ENCODE measurements around the gene BCL2L15. TPM values are rescaled to one million over a fixed set of nuclear protein-coding genes. Genes with fewer than 3 reads are reported as not detected.

Gene BCL2L15
- total RNA-seq, 4 donors from 2014 or later: 0.17 to 86.4 (median 1.4) TPM; not detected in 1

DNA sequence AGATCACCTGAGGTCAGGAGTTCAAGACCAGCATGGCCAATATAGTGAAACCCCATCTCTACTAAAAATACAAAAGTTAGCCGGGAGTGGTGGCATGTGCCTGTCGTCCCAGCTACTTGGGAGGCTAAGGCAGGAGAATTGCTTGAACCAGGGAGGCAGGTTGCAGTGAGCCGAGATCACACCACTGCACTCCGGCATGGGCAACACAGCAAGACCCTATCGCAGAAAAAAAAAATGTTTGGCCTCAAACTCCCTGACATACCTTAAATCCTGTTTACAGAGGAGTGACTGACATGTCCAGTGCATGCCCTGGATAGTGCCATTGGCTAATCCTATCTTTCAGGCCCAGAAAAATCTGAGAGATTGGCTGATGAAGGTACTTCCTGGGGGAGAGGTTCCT, 29.6 kb upstream of the BCL2L15 start:
- 97% methylated on average over 5 of the region's 5 CpGs for WGBS, 2 donors

GRCh38 chr1:113913887-113914664, 26.7 kb upstream of the BCL2L15 start:
- no peak for DNase-seq (ENCODE audit: low spot score in 2 of 2)
- TF ChIP-seq, protein P1, sequence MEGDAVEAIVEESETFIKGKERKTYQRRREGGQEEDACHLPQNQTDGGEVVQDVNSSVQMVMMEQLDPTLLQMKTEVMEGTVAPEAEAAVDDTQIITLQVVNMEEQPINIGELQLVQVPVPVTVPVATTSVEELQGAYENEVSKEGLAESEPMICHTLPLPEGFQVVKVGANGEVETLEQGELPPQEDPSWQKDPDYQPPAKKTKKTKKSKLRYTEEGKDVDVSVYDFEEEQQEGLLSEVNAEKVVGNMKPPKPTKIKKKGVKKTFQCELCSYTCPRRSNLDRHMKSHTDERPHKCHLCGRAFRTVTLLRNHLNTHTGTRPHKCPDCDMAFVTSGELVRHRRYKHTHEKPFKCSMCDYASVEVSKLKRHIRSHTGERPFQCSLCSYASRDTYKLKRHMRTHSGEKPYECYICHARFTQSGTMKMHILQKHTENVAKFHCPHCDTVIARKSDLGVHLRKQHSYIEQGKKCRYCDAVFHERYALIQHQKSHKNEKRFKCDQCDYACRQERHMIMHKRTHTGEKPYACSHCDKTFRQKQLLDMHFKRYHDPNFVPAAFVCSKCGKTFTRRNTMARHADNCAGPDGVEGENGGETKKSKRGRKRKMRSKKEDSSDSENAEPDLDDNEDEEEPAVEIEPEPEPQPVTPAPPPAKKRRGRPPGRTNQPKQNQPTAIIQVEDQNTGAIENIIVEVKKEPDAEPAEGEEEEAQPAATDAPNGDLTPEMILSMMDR (IDR thresholded peaks at IDR 0.05): no peak
- no peak for TF ChIP-seq POLR2A (IDR thresholded peaks at IDR 0.05)
- intact Hi-C loops (cut with DNase I; ENCODE audit: low total_unique reads): no loop called here
- WGBS, 2 donors: 90 to 91% methylated on average over 5 of the region's 5 CpGs
- no peak overlapping the region for H3K4me3 ChIP-seq (ENCODE audit: low read depth, poor library complexity, severe bottlenecking)

More for the DNA sequence above, 29.6 kb upstream of the BCL2L15 start:
- TF ChIP-seq POLR2A (IDR thresholded peaks at IDR 0.05): no peak
- TF ChIP-seq, protein P1 (IDR thresholded peaks at IDR 0.05): no peak
- intact Hi-C loops (cut with DNase I; ENCODE audit: low total_unique reads): no loop called here
- no peak for DNase-seq (ENCODE audit: low spot score in 2 of 2)
- H3K4me3 ChIP-seq (ENCODE audit: low read depth, poor library complexity, severe bottlenecking): no peak overlapping the region

DNA sequence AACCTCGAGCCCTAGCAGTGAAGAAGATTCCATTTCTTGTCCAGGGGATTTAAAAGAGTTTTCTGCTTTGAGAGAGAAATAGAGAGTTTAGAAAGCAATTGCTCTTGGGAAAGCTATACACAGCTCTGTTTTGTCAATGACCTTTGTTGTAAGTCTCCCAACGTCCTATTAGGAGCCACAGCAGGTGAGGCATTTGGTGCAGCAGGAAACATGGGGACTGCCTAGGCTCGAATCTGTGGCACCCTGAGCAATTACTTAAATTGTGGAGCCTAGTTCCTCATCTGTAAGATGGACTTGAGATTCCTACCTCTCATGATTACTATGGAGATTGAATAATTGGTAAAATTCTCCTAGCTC, 25.9 kb upstream of the BCL2L15 start:
- no peak for DNase-seq (ENCODE audit: low spot score in 2 of 2)
- intact Hi-C loops (cut with DNase I; ENCODE audit: low total_unique reads): no loop called here
- TF ChIP-seq, protein P1 (IDR thresholded peaks at IDR 0.05): no peak
- TF ChIP-seq POLR2A (IDR thresholded peaks at IDR 0.05): no peak
- no peak overlapping the region for H3K4me3 ChIP-seq (ENCODE audit: low read depth, poor library complexity, severe bottlenecking)
- WGBS, 2 donors: 57 to 62% methylated on average over 3 of the region's 3 CpGs

DNA sequence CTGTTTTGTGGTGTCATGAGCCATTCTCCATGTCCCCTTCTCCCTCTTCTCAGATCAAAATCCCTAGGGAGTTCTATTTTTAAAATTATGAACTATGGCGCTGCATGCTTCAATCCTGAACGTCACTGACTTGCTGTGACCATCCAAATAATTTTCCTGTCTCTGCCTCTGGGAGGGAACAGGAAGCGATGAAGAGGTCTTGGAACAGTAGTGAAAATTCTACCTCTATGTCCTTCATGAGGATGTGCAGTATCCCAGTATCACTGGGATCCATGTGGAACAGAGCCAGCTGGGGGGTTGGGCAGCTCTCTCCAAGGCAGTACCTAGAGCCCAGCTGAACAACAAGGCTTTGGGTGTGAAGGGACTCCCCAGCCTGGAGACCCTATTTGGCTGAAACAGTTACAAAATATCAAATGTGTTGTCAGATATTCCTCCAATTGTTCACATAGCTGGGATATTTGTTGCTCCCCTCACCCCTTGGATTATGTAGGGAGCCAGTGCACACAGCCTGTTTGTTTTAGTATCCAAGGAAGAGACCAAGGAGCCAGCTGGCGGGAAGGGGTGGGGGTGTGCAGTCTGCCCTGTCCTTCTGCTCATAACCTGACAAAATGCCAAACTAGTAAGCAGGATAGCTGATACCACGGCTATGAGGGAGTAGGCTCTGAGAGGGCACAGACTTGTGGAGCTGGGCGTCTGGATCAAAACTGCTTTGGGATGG, 25.4 kb upstream of the BCL2L15 start:
- WGBS, 2 donors: 52 to 60% methylated on average over 6 of the region's 6 CpGs
- intact Hi-C loops (cut with DNase I; ENCODE audit: low total_unique reads): no loop called here
- H3K4me3 ChIP-seq (ENCODE audit: low read depth, poor library complexity, severe bottlenecking): no peak overlapping the region
- no peak for DNase-seq (ENCODE audit: low spot score in 2 of 2)
- no peak for TF ChIP-seq POLR2A (IDR thresholded peaks at IDR 0.05)
- TF ChIP-seq, protein P1 (IDR thresholded peaks at IDR 0.05): no peak

- no peak for DNase-seq (ENCODE audit: low spot score in 2 of 2)
- 0% methylated on average over 17 of the region's 17 CpGs for WGBS, 2 donors
- H3K4me3 ChIP-seq (ENCODE audit: low read depth, poor library complexity, severe bottlenecking): peak overlapping the region; percentile 44
- TF ChIP-seq, protein P1 (IDR thresholded peaks at IDR 0.05): no peak
- TF ChIP-seq POLR2A (IDR thresholded peaks at IDR 0.05): no peak
- intact Hi-C loops (cut with DNase I; ENCODE audit: low total_unique reads): loop anchor here (10.0 kb wide), 1 partner anchor 71 kb away; no protein-coding TSS in a partner anchor
Measured at GRCh38 chr1:113905435-113905861, 18.1 kb upstream of the BCL2L15 start.

Measured in lower leg skin (tissue), 4 donors.